ENCODE results near the gene CD72.
"Not testable (repeated sequence)": the region's sequence is repeated elsewhere in the genome, so short reads cannot be mapped to it uniquely, and the experiment has no call there.

Gene CD72

DNA sequence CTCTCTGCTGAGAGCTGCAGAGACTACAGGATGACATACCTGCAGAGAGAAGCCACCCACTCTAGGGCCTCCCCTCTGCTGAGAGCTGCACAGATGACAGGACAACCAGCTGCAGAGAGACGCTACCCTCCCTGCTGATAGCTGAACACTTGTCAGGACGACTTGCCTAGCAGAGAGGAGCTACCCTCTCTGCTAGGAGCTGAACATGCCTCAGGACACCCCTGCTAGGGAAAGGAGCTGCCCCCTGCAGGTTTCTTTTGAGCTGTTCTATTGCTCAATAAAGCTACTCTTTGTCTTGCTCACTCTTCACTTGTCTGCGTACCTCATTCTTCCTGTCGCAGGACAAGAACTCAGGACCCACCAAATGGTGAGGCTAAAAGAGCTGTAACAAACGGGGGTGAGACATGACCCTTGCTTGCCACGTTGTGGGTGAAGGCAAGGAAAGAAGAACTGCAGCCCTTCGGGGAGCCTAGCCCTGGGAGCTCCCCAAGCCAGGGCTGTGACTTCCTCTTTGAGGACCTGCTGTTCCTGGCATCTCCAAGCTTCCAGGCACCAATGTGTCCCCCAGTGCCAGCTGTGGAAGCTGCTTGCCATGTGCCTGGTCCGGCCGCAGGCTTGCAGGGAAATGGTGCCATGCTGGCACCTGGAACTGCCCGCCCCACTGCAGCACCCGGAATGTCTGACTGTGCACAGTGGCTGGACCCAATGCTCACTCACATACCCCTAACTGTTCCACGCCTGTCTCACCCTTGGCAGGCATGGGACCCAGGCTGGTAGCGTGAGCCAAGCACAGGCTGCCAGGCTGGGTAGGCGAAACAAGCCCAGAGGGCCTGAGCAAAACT is 18.2 kb downstream of the CD72 start:
- Histone ChIP-seq H3K27me3 (ENCODE audit: control insufficient read depth in 1 of 2, insufficient read depth in 2 of 2, low read length in 2 of 2) (no peaks in the 10 kb centered on the region), H3K27ac (ENCODE audit: low read depth, low read length) (no peak overlapping the region), H3K36me3 (ENCODE audit: insufficient read depth, low read length) (no peaks in the 10 kb centered on the region), H3K9me3 (ENCODE audit: low read length) (no peaks in the 10 kb centered on the region), H3K9ac (ENCODE audit: low read length) (no peak overlapping the region), H3K4me1 (ENCODE audit: insufficient read depth, low read length) (peaks cover 14% of the 10 kb centered on the region), H3K4me3 (ENCODE audit: low read depth in 1 of 2, low read length in 2 of 2) (no peak overlapping the region)

DNA sequence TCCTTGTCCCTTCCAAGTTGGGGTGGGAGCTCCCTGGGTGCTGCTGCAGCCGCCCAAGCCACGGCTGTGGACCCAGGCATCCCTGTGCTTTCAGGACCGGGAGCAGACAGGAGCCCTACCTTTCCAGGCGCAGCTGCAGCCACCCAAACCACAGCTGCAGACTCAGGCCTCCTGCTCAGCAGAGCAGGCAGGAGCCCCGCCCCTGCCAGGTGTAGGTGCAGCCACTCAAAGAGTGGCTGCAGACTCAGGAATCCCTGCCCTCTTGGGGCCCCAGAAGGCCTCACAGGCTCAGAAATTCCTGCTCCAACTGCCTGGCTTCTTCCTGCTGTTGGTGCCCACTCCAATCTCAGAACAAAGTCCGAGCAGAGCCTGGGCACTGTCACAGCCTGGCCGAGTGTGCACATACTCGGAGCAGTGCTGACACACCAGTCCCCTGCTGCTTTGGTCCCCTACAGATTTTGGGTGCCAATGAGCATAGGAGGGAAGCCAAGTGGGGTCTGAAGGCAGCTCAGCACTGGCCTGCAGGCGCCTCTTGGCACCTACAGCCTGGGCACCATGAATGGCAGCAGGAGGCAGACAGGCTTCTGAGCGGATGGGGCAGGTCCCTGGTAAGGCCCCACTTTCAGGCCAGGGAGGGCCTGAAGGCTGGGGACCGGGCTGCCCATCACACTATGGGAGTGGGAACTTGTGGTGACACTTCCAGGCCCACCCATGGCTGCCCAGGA is 19.2 kb downstream of the CD72 start:
- Histone ChIP-seq H3K36me3 (ENCODE audit: insufficient read depth, low read length) (no peaks in the 10 kb centered on the region), H3K9me3 (ENCODE audit: low read length) (no peaks in the 10 kb centered on the region), H3K27me3 (ENCODE audit: control insufficient read depth in 1 of 2, insufficient read depth in 2 of 2, low read length in 2 of 2) (no peaks in the 10 kb centered on the region), H3K4me3 (ENCODE audit: low read depth in 1 of 2, low read length in 2 of 2) (no peak overlapping the region), H3K27ac (ENCODE audit: low read depth, low read length) (no peak overlapping the region), H3K9ac (ENCODE audit: low read length) (no peak overlapping the region), H3K4me1 (ENCODE audit: insufficient read depth, low read length) (peaks cover 10% of the 10 kb centered on the region)

GRCh38 chr9:35596907-35597306 is 21.3 kb downstream of the CD72 start:
- H3K9me3 ChIP-seq (ENCODE audit: low read length); H3K27ac ChIP-seq (ENCODE audit: low read depth, low read length): not testable (repeated sequence)

GRCh38 chr9:35594471-35594870 is 23.7 kb downstream of the CD72 start:
- Histone ChIP-seq H3K9me3 (ENCODE audit: low read length) (no peaks in the 10 kb centered on the region), H3K4me3 (ENCODE audit: low read depth in 1 of 2, low read length in 2 of 2) (no peak overlapping the region), H3K4me1 (ENCODE audit: insufficient read depth, low read length) (no peaks in the 10 kb centered on the region), H3K27me3 (ENCODE audit: control insufficient read depth in 1 of 2, insufficient read depth in 2 of 2, low read length in 2 of 2) (no peaks in the 10 kb centered on the region), H3K36me3 (ENCODE audit: insufficient read depth, low read length) (no peaks in the 10 kb centered on the region), H3K9ac (ENCODE audit: low read length) (no peak overlapping the region), H3K27ac (ENCODE audit: low read depth, low read length) (no peak overlapping the region)

More at GRCh38 chr9:35596907-35597306, 21.3 kb downstream of the CD72 start:
- not testable (repeated sequence) for H3K27me3 ChIP-seq (ENCODE audit: control insufficient read depth in 1 of 2, insufficient read depth in 2 of 2, low read length in 2 of 2); H3K4me3 ChIP-seq (ENCODE audit: low read depth in 1 of 2, low read length in 2 of 2); H3K4me1 ChIP-seq (ENCODE audit: insufficient read depth, low read length); H3K36me3 ChIP-seq (ENCODE audit: insufficient read depth, low read length); H3K9ac ChIP-seq (ENCODE audit: low read length)

- H3K9ac ChIP-seq (ENCODE audit: low read length): no peak overlapping the region
- no peaks in the 10 kb centered on the region for H3K4me1 ChIP-seq (ENCODE audit: insufficient read depth, low read length)
- H3K36me3 ChIP-seq (ENCODE audit: insufficient read depth, low read length): no peaks in the 10 kb centered on the region
- no peak overlapping the region for H3K4me3 ChIP-seq (ENCODE audit: low read depth in 1 of 2, low read length in 2 of 2)
- H3K27me3 ChIP-seq (ENCODE audit: control insufficient read depth in 1 of 2, insufficient read depth in 2 of 2, low read length in 2 of 2): no peaks in the 10 kb centered on the region
- no peak overlapping the region for H3K27ac ChIP-seq (ENCODE audit: low read depth, low read length)
- no peaks in the 10 kb centered on the region for H3K9me3 ChIP-seq (ENCODE audit: low read length)
Observed at GRCh38 chr9:35593581-35593980, 24.6 kb downstream of the CD72 start.

DNA sequence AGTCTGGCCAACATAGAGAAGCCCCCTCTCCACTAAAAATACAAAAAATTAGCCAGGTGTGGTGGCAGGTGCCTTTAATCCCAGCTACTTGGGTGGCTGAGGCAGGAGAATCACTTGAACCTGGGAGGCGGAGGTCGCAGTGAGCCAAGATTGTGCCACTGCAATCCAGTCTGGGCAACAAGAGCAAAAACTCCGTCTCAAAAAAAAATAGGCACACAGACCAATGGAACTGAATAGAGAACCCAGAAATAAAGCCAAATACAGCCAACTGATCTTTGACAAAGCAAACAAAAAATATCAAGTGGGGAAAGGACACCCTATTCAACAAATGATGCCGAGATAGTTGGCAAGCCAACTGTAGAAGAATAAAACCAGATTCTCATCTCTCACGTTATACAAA is 29.7 kb downstream of the CD72 start:
- not testable (repeated sequence) for H3K4me1 ChIP-seq (ENCODE audit: insufficient read depth, low read length); H3K36me3 ChIP-seq (ENCODE audit: insufficient read depth, low read length); H3K27me3 ChIP-seq (ENCODE audit: control insufficient read depth in 1 of 2, insufficient read depth in 2 of 2, low read length in 2 of 2); H3K4me3 ChIP-seq (ENCODE audit: low read depth in 1 of 2, low read length in 2 of 2); H3K27ac ChIP-seq (ENCODE audit: low read depth, low read length); H3K9me3 ChIP-seq (ENCODE audit: low read length); H3K9ac ChIP-seq (ENCODE audit: low read length)

GRCh38 chr9:35584681-35585080 is 33.5 kb downstream of the CD72 start:
- H3K36me3 ChIP-seq (ENCODE audit: insufficient read depth, low read length); H3K27me3 ChIP-seq (ENCODE audit: control insufficient read depth in 1 of 2, insufficient read depth in 2 of 2, low read length in 2 of 2); H3K9me3 ChIP-seq (ENCODE audit: low read length); H3K4me1 ChIP-seq (ENCODE audit: insufficient read depth, low read length); H3K9ac ChIP-seq (ENCODE audit: low read length); H3K27ac ChIP-seq (ENCODE audit: low read depth, low read length); H3K4me3 ChIP-seq (ENCODE audit: low read depth in 1 of 2, low read length in 2 of 2): not testable (repeated sequence)

DNA sequence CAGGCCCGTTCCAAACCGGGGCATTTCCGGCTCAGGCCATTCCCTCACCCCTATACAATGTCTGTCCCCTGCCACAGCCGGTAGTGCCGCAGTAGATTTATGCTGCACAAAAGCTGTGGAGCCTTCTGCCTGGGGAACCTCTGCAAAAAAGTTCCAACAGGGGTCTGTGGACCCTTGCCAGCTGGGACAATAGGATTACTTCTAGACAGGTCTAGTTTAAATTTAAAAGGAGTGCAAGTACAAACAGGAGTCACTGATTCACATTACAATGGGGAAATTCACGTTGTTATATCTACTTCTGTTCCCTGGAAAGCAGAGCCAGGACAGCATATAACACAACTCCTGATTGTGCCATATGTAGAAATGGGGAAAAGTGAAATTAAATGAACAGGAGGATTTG is 34.7 kb downstream of the CD72 start:
- H3K4me1 ChIP-seq (ENCODE audit: insufficient read depth, low read length); H3K27ac ChIP-seq (ENCODE audit: low read depth, low read length): not testable (repeated sequence)

DNA sequence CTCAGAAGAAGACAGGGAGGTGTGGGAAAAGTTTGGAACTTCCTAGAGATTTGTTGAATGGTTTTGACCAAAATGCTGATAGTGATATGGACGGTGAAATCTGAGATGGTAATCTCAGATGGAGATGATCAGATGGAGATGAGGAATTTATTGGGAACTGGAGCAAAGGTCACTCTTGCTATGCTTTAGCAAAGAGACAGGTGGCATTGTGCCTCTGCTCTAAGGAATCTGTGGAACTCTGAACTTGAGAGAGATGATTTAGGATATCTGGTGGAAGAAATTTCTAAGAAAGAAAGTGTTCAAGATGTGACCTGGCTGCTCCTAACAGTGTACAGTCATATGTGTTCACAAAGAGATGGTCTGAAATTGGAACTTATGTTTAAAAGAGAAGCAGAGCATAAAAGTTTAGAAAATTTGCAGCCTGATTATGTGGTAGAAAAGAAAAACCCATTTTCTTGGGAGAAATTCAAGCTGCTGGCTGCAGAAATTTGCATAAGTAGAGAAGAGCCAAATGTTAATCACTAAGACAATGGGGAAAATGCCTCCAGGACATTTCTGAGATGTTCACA is 38.5 kb downstream of the CD72 start:
- H3K9me3 ChIP-seq (ENCODE audit: low read length); H3K9ac ChIP-seq (ENCODE audit: low read length); H3K36me3 ChIP-seq (ENCODE audit: insufficient read depth, low read length); H3K27ac ChIP-seq (ENCODE audit: low read depth, low read length); H3K4me3 ChIP-seq (ENCODE audit: low read depth in 1 of 2, low read length in 2 of 2); H3K27me3 ChIP-seq (ENCODE audit: control insufficient read depth in 1 of 2, insufficient read depth in 2 of 2, low read length in 2 of 2); H3K4me1 ChIP-seq (ENCODE audit: insufficient read depth, low read length): not testable (repeated sequence)

More for the DNA sequence above, 34.7 kb downstream of the CD72 start:
- not testable (repeated sequence) for H3K36me3 ChIP-seq (ENCODE audit: insufficient read depth, low read length); H3K9ac ChIP-seq (ENCODE audit: low read length); H3K4me3 ChIP-seq (ENCODE audit: low read depth in 1 of 2, low read length in 2 of 2); H3K9me3 ChIP-seq (ENCODE audit: low read length); H3K27me3 ChIP-seq (ENCODE audit: control insufficient read depth in 1 of 2, insufficient read depth in 2 of 2, low read length in 2 of 2)

- Histone ChIP-seq H3K27me3 (ENCODE audit: control insufficient read depth in 1 of 2, insufficient read depth in 2 of 2, low read length in 2 of 2) (no peaks in the 10 kb centered on the region), H3K9me3 (ENCODE audit: low read length) (peaks cover 10% of the 10 kb centered on the region), H3K27ac (ENCODE audit: low read depth, low read length) (no peak overlapping the region), H3K36me3 (ENCODE audit: insufficient read depth, low read length) (no peaks in the 10 kb centered on the region), H3K9ac (ENCODE audit: low read length) (no peak overlapping the region), H3K4me3 (ENCODE audit: low read depth in 1 of 2, low read length in 2 of 2) (no peak overlapping the region), H3K4me1 (ENCODE audit: insufficient read depth, low read length) (no peaks in the 10 kb centered on the region)
Observed at GRCh38 chr9:35579130-35579529, 39.1 kb downstream of the CD72 start.

DNA sequence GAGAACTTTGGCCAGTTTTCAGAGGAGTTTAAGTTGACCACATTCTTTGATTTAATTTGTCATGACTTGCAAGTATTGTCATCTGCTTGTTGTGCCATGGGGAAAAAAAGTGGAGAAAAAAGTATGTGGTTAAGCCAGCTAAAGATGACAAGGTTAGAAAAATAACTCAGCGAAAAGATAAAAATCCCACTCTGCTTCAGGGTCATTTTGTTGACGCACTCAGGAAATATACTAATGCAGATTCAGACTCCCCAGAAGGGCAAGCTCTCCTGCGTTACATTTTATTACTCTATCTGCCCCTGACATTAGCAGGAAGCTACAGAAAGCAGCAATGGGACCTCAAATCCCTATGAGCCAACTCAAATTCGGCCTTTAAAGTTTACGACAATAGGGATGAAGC is 40.7 kb downstream of the CD72 start:
- Histone ChIP-seq H3K27me3 (ENCODE audit: control insufficient read depth in 1 of 2, insufficient read depth in 2 of 2, low read length in 2 of 2) (no peaks in the 10 kb centered on the region), H3K4me1 (ENCODE audit: insufficient read depth, low read length) (no peaks in the 10 kb centered on the region), H3K9ac (ENCODE audit: low read length) (no peak overlapping the region), H3K27ac (ENCODE audit: low read depth, low read length) (no peak overlapping the region), H3K9me3 (ENCODE audit: low read length) (peaks cover 10% of the 10 kb centered on the region), H3K36me3 (ENCODE audit: insufficient read depth, low read length) (no peaks in the 10 kb centered on the region), H3K4me3 (ENCODE audit: low read depth in 1 of 2, low read length in 2 of 2) (no peak overlapping the region)
